ENCODE measurements around the gene ECHDC1.

ECHDC1 gene

GRCh38 chr6:127291495-127291894 is 51.9 kb downstream of the ECHDC1 start:
- no peak for ATAC-seq (ENCODE audit: low read depth)
- no peak for TF ChIP-seq CTCF (IDR thresholded peaks at IDR 0.05; ENCODE audit: poor library complexity, severe bottlenecking)
- H3K4me1 ChIP-seq (ENCODE audit: insufficient read depth, poor library complexity, severe bottlenecking) = no peaks in the 10 kb centered on the region

GRCh38 chr6:127290391-127291265 is 52.8 kb downstream of the ECHDC1 start:
- Histone ChIP-seq H3K4me3 (ENCODE audit: severe bottlenecking) (no peak overlapping the region), H3K27me3 (ENCODE audit: insufficient read depth, poor library complexity, severe bottlenecking) (no peaks in the 10 kb centered on the region), H3K27ac (ENCODE audit: poor library complexity, severe bottlenecking) (no peak overlapping the region), H3K4me1 (ENCODE audit: insufficient read depth, poor library complexity, severe bottlenecking) (no peaks in the 10 kb centered on the region), H3K36me3 (ENCODE audit: low read depth) (peaks cover 55% of the 10 kb centered on the region), H3K9me3 (ENCODE audit: severe bottlenecking) (no peaks in the 10 kb centered on the region)
- DNase-seq (ENCODE audit: low spot score) = no peak
- no peak for ATAC-seq (ENCODE audit: low read depth)
- no peak for TF ChIP-seq CTCF (IDR thresholded peaks at IDR 0.05; ENCODE audit: poor library complexity, severe bottlenecking)

More at GRCh38 chr6:127291495-127291894, 51.9 kb downstream of the ECHDC1 start:
- Histone ChIP-seq H3K36me3 (ENCODE audit: low read depth) (peaks cover 47% of the 10 kb centered on the region), H3K4me3 (ENCODE audit: severe bottlenecking) (no peak overlapping the region), H3K9me3 (ENCODE audit: severe bottlenecking) (no peaks in the 10 kb centered on the region), H3K27ac (ENCODE audit: poor library complexity, severe bottlenecking) (no peak overlapping the region), H3K27me3 (ENCODE audit: insufficient read depth, poor library complexity, severe bottlenecking) (no peaks in the 10 kb centered on the region)
- DNase-seq (ENCODE audit: low spot score) = no peak

- DNase-seq (ENCODE audit: low spot score) (no peak), ATAC-seq (ENCODE audit: low read depth) (no peak)
- no peak overlapping the region for H3K27ac ChIP-seq (ENCODE audit: poor library complexity, severe bottlenecking)
- H3K4me1 ChIP-seq (ENCODE audit: insufficient read depth, poor library complexity, severe bottlenecking) = no peaks in the 10 kb centered on the region
- no peak for TF ChIP-seq CTCF (IDR thresholded peaks at IDR 0.05; ENCODE audit: poor library complexity, severe bottlenecking)
- no peaks in the 10 kb centered on the region for H3K9me3 ChIP-seq (ENCODE audit: severe bottlenecking)
- H3K27me3 ChIP-seq (ENCODE audit: insufficient read depth, poor library complexity, severe bottlenecking) = no peaks in the 10 kb centered on the region
- peaks cover 60% of the 10 kb centered on the region for H3K36me3 ChIP-seq (ENCODE audit: low read depth)
- no peak overlapping the region for H3K4me3 ChIP-seq (ENCODE audit: severe bottlenecking)
Measured at GRCh38 chr6:127289934-127290333, 53.5 kb downstream of the ECHDC1 start.

- TF ChIP-seq CTCF (IDR thresholded peaks at IDR 0.05; ENCODE audit: poor library complexity, severe bottlenecking) = no peak
- no peak overlapping the region for H3K27ac ChIP-seq (ENCODE audit: poor library complexity, severe bottlenecking)
- H3K4me3 ChIP-seq (ENCODE audit: severe bottlenecking) = no peak overlapping the region
- DNase-seq (ENCODE audit: low spot score) = no peak
- no peaks in the 10 kb centered on the region for H3K4me1 ChIP-seq (ENCODE audit: insufficient read depth, poor library complexity, severe bottlenecking)
- H3K9me3 ChIP-seq (ENCODE audit: severe bottlenecking) = no peaks in the 10 kb centered on the region
- H3K36me3 ChIP-seq (ENCODE audit: low read depth) = peaks cover 71% of the 10 kb centered on the region
- no peaks in the 10 kb centered on the region for H3K27me3 ChIP-seq (ENCODE audit: insufficient read depth, poor library complexity, severe bottlenecking)
- ATAC-seq (ENCODE audit: low read depth) = no peak
Measured at GRCh38 chr6:127288705-127289104, 54.7 kb downstream of the ECHDC1 start.

- H3K4me3 ChIP-seq (ENCODE audit: severe bottlenecking) = no peak overlapping the region
- no peaks in the 10 kb centered on the region for H3K27me3 ChIP-seq (ENCODE audit: insufficient read depth, poor library complexity, severe bottlenecking)
- no peaks in the 10 kb centered on the region for H3K4me1 ChIP-seq (ENCODE audit: insufficient read depth, poor library complexity, severe bottlenecking)
- H3K36me3 ChIP-seq (ENCODE audit: low read depth) = peaks cover 68% of the 10 kb centered on the region
- no peaks in the 10 kb centered on the region for H3K9me3 ChIP-seq (ENCODE audit: severe bottlenecking)
- no peak for TF ChIP-seq CTCF (IDR thresholded peaks at IDR 0.05; ENCODE audit: poor library complexity, severe bottlenecking)
- no peak overlapping the region for H3K27ac ChIP-seq (ENCODE audit: poor library complexity, severe bottlenecking)
- ATAC-seq (ENCODE audit: low read depth) = no peak
- DNase-seq (ENCODE audit: low spot score) = no peak
Measured at GRCh38 chr6:127282184-127282583, 61.2 kb downstream of the ECHDC1 start.

Data from RWPE2 (cell line).